ENCODE data around the gene BABAM1. TPM values are rescaled to one million over a fixed set of nuclear protein-coding genes. Genes with fewer than 3 reads are reported as not detected.

Gene BABAM1
- total RNA-seq, 1 experiment from 2014 or later, result 93.3 TPM

DNA sequence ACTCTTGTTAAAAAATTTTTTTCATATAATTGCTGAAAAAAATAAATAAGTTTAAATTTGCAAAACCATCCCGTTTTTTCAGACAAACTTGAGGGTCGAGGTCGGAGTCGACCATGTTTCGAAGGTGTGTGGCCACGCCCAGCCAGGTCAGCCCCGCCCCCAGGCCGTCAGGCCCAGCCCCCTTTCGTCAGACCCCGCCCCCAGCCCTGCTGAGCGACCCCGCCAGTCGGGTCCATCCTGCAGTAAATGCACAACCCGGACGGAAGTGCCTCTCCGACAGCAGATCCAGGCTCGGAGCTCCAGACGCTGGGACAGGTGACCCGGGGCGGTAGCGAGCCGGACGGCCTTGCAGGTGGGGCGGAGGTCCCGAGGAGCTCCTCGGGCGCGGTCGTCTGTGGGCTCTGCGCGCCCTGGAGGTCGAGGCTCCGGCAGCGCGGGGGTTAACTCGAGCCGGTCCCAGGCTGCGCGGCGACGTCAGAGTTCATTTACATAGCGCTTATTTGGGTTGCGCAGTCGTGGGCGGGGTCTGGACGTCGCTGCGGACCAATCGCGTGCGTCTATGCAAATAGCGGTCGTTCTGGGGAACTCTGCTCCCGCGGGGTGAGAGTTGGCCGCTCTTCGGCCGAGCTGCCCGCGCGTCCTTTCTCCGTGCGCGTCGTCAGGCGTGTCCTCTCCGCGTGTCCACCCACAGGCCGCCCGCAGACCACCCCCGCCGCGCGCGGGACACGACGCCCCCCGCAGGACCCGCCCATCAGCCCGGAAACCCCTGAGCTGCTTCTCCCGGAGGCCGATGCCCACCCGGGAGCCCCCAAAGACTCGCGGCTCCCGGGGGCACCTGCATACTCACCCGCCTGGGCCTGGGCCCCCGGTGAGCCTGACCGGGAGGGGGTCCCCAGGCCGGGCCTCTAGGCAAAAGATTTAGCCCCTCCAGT lies 41.0 kb upstream of the BABAM1 start, which contains the start of gene OCEL1 (continued):
- TF ChIP-seq, protein P1, sequence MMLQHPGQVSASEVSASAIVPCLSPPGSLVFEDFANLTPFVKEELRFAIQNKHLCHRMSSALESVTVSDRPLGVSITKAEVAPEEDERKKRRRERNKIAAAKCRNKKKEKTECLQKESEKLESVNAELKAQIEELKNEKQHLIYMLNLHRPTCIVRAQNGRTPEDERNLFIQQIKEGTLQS (IDR thresholded peaks at IDR 0.05), result no peak
- TF ChIP-seq SP1 (IDR thresholded peaks at IDR 0.05; ENCODE audit: low read depth), result peak; percentile 78
- TF ChIP-seq RAD21 (IDR thresholded peaks at IDR 0.05; ENCODE audit: low read depth), result no peak; the same call in 1 of the 2 replicates
- no peak for TF ChIP-seq EZH2 (IDR thresholded peaks at IDR 0.05)
- TF ChIP-seq YY1 (IDR thresholded peaks at IDR 0.05; ENCODE audit: extremely low read depth, insufficient replicate concordance, low read depth, low read length), result no peak
- TF ChIP-seq EGR1 (IDR thresholded peaks at IDR 0.05; ENCODE audit: low read depth), result peak; percentile 66

DNA sequence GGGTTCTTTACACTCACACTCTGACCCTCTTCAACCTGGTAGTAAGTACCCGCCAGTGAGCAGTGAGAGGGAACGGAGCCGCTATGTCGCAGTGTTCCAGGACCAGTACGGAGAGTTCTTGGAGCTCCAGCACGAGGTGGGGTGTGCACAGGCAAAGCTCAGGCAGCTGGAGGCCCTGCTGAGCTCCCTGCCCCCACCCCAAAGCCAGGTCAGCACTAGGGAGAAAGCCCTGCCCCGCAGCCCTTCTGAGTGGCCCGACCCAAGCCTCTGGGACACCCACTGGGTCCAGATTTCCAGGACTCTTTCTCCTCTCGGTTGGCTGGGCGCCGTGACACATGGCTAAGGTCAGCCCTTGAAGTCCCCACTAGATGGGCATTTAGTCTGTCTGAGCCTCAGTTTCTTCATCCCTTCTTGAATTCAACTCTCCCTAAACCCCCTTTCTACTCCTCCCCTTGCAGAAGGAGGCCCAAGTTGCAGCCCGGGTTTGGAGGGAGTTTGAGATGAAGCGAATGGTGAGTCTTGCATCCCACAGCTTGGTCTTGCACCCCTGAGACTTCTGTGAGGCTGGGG lies 39.4 kb upstream of the BABAM1 start:
- H2AFZ ChIP-seq (ENCODE audit: low read depth, low read length, poor library complexity, severe bottlenecking), result no peak overlapping the region
- H3K27me3 ChIP-seq (ENCODE audit: insufficient read depth, low read length), result no peaks in the 10 kb centered on the region
- H3K79me2 ChIP-seq (ENCODE audit: insufficient read depth, low read length), result peaks cover 35% of the 10 kb centered on the region
- CTCF ChIA-PET, result interaction anchor here (0.5 kb wide), 1 partner anchor 96 kb away, joined by 3 read pairs; no protein-coding TSS in a partner anchor
- intact Hi-C loops (cut with micrococcal nuclease), result loop anchor here (5.0 kb wide), 1 partner anchor 151 kb away; the partner anchor contains the start of genes HAUS8 and MYO9B
- no peaks in the 10 kb centered on the region for H3K9me3 ChIP-seq (ENCODE audit: control insufficient read depth in 1 of 2, insufficient read depth in 1 of 2, low read depth in 1 of 2, low read length in 2 of 2)
- no peaks in the 10 kb centered on the region for H3K9me2 ChIP-seq (ENCODE audit: insufficient read depth)
- RAD21 ChIA-PET (ENCODE audit: low non-redundant PET in 1 of 2, low total read pairs in 2 of 2, uncharacterized antibody in 2 of 2, unreplicated experiment in 2 of 2), result no interaction called here
- peak overlapping the region; percentile 85 for H3K27ac ChIP-seq (ENCODE audit: low read depth, low read length)
- DNase-seq (ENCODE audit: low read depth, low spot score), result no peak
- no peaks in the 10 kb centered on the region for H4K20me1 ChIP-seq (ENCODE audit: insufficient read depth)
- TSS peak; percentile 63 for BruUV-seq (replicated peaks)
- peaks cover 0 to 16% of the 10 kb centered on the region in 2 experiments; a peak in 2 of 4 replicates for H3K36me3 ChIP-seq (ENCODE audit: control insufficient read depth in 1 of 2, insufficient read depth in 2 of 2, low read length in 2 of 2)
- peak overlapping the region; percentile 98; the same call in 1 of the 2 replicates for H3K9ac ChIP-seq (ENCODE audit: low read length)
- ATAC-seq, result no peak
- H3K4me3 ChIP-seq (replicated peaks in 1 of 2; ENCODE audit: low read depth in 1 of 2, low read length in 2 of 2), result peak overlapping the region; percentile 81 to 92
- POLR2A ChIA-PET, result interaction anchor here (3.0 to 3.1 kb wide), 3 partner anchors 8 to 21 kb away, joined by 9 to 29 read pairs (median 24); partner anchors contain the start of gene USE1
- peak overlapping the region; percentile 99 for H3K4me2 ChIP-seq (ENCODE audit: low read length)
- H3K4me1 ChIP-seq (ENCODE audit: control insufficient read depth in 1 of 2, insufficient read depth in 2 of 2, low read length in 2 of 2), result peaks cover 12 to 28% of the 10 kb centered on the region in 2 experiments; a peak in 3 of 4 replicates
- TF ChIP-seq POLR2AphosphoS5 (IDR thresholded peaks at IDR 0.05; ENCODE audit: low read depth, low read length) (0 out of 2 replicates have a peak, but pooled peaks have one; percentile 21), SP1 (IDR thresholded peaks at IDR 0.05; ENCODE audit: low read depth) (no peak)
- TF ChIP-seq, protein P2, sequence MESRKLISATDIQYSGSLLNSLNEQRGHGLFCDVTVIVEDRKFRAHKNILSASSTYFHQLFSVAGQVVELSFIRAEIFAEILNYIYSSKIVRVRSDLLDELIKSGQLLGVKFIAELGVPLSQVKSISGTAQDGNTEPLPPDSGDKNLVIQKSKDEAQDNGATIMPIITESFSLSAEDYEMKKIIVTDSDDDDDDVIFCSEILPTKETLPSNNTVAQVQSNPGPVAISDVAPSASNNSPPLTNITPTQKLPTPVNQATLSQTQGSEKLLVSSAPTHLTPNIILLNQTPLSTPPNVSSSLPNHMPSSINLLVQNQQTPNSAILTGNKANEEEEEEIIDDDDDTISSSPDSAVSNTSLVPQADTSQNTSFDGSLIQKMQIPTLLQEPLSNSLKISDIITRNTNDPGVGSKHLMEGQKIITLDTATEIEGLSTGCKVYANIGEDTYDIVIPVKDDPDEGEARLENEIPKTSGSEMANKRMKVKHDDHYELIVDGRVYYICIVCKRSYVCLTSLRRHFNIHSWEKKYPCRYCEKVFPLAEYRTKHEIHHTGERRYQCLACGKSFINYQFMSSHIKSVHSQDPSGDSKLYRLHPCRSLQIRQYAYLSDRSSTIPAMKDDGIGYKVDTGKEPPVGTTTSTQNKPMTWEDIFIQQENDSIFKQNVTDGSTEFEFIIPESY (IDR thresholded peaks at IDR 0.05; ENCODE audit: extremely low read depth, insufficient replicate concordance, low read length), result no peak
